Kidney (tissue), 14 donors: Measurements from ENCODE around the gene PXT1. TPM values are rescaled to one million over a fixed set of nuclear protein-coding genes. Genes with fewer than 3 reads are reported as not detected.

Source experiments
- DNase-seq, 5 donors: peaks; one replicate each; pipeline ENCODE4 v3.0.0-alpha.2; 2013 to 2020
- FAIRE-seq: peaks from 2 replicates; lab custom pipeline; 2012; peaks lifted over from hg19 to GRCh38; lab: Jason Lieb, UNC
- H3K27ac ChIP-seq, 2 donors: one replicate each; pipeline ENCODE4 v1.7.0; 2013; ENCODE audit warnings: low read depth in 2 of 2, low read length in 2 of 2, inconsistent platforms in 1 of 2
- H3K27me3 ChIP-seq: one replicate; pipeline ENCODE4 v1.7.1; 2013; ENCODE audit warnings: low read length, inconsistent platforms; ENCODE audit not compliant: control insufficient read depth, insufficient read depth
- H3K36me3 ChIP-seq, 3 donors: one replicate each; pipeline versions ENCODE4 v1.7.0 to v1.7.1; 2013; ENCODE audit warnings: low read length in 3 of 3, control low read depth in 1 of 3, inconsistent platforms in 1 of 3; ENCODE audit not compliant: insufficient read depth in 3 of 3, control insufficient read depth in 2 of 3
- H3K4me1 ChIP-seq, 3 donors: one replicate each; pipeline versions ENCODE4 v1.7.0 to v1.7.1; 2013; ENCODE audit warnings: low read length in 3 of 3, inconsistent platforms in 1 of 3, low read depth in 1 of 3; ENCODE audit not compliant: control insufficient read depth in 2 of 3, insufficient read depth in 2 of 3
- H3K4me3 ChIP-seq, 3 donors: one replicate each; pipeline versions ENCODE4 v1.7.0 to v1.8.1; 2013; ENCODE audit warnings: low read length in 3 of 3, control low read depth in 1 of 3, inconsistent platforms in 1 of 3
- H3K9ac ChIP-seq, 3 donors: one replicate each; pipeline versions ENCODE4 v1.7.0 to v1.7.1; 2013; ENCODE audit warnings: low read length in 3 of 3, control low read depth in 1 of 3, inconsistent platforms in 1 of 3
- H3K9me3 ChIP-seq, 3 donors: one replicate each; pipeline versions ENCODE4 v1.7.0 to v1.7.1; 2013; ENCODE audit warnings: low read length in 3 of 3, control low read depth in 1 of 3, inconsistent platforms in 1 of 3; ENCODE audit not compliant: control insufficient read depth in 2 of 3, insufficient read depth in 1 of 3
- intact Hi-C: fragments of 100-400 bp; cut with DNase I; formaldehyde crosslinking; loops from one replicate; pipeline ENCODE4 v1.11.1; 2022
- polyA plus RNA-seq: library from polyadenylated mRNA; stranded (reverse); fragments of 350-450 nt; fragmentation: Illumina TruSeq; extraction: RNeasy Lipid Tissue Mini Kit (QIAGEN cat#74804); gene quantifications from one replicate; pipeline ENCODE4 v1.2.3, GENCODE V29; 2014; ENCODE audit warnings: low read depth, low replicate concordance; ENCODE audit not compliant: insufficient read depth
- total RNA-seq: library from RNA; stranded (reverse); fragmentation: NEBNext Ultra II Directional; extraction: Animal tissue kit (Norgen Biotek cat#: 25700); gene quantifications from one replicate; pipeline ENCODE4 v1.2.1, GENCODE V29; 2021
- TF ChIP-seq, protein P1 (sequence below): IDR thresholded peaks from 3 replicates; pipeline ENCODE4 v1.5.1; 2012; ENCODE audit warnings: mild to moderate bottlenecking, moderate library complexity, borderline replicate concordance; ENCODE audit not compliant: insufficient read depth; ENCODE audit errors: extremely low read depth
- donor health status: control.
- donor health status: control.
- donor health status: control.
- donor health status: control.
- donor health status: control.
- donor health status: DM: yes; HTN: yes; CAD: no.
- donor health status: Normal renal cell carcinoma (clear cell type).

PXT1 gene
- total and polyA plus RNA-seq, 2 donors from 2014 or later: 0.13 TPM; not detected in 1

GRCh38 chr6:36479256-36479655 is 36.6 kb upstream of the PXT1 start:
- FAIRE-seq: no peak

DNA sequence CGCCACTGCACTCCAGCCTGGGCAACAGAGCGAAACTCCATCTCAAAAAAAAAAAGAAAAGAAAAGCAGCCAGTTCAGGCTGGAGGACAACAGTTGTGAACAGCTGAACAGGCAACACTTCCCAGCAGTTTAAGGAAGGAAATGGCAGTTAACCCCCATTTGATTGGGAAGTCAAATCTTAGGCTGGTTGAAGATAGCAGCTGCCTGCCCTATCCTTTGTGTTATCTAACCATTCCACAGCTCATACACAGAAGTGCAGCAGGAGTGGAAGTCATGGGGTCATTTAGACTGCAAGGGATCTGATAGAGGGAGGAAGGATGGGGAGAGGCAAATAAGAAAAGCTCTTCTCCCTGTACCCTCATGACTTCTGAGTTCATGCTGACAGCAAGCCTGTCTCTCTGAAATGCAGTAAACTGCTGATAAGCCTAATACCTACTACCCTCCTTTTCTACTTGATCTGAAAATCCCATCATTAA is 35.4 kb upstream of the PXT1 start:
- Histone ChIP-seq H3K4me1 (no peaks in the 10 kb centered on the region), H3K4me3 (no peak overlapping the region), H3K27me3 (no peaks in the 10 kb centered on the region), H3K27ac (no peak overlapping the region), H3K9ac (no peak overlapping the region), H3K9me3 (no peaks in the 10 kb centered on the region), H3K36me3 (peaks cover 3 to 19% (median 8%) of the 10 kb centered on the region in 3 donors)
- no peak for FAIRE-seq
- DNase-seq: no peak
- TF ChIP-seq, protein P1, sequence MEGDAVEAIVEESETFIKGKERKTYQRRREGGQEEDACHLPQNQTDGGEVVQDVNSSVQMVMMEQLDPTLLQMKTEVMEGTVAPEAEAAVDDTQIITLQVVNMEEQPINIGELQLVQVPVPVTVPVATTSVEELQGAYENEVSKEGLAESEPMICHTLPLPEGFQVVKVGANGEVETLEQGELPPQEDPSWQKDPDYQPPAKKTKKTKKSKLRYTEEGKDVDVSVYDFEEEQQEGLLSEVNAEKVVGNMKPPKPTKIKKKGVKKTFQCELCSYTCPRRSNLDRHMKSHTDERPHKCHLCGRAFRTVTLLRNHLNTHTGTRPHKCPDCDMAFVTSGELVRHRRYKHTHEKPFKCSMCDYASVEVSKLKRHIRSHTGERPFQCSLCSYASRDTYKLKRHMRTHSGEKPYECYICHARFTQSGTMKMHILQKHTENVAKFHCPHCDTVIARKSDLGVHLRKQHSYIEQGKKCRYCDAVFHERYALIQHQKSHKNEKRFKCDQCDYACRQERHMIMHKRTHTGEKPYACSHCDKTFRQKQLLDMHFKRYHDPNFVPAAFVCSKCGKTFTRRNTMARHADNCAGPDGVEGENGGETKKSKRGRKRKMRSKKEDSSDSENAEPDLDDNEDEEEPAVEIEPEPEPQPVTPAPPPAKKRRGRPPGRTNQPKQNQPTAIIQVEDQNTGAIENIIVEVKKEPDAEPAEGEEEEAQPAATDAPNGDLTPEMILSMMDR: no peak
- intact Hi-C loops: no loop called here

More at GRCh38 chr6:36479256-36479655, 36.6 kb upstream of the PXT1 start:
- no peak overlapping the region for H3K27ac ChIP-seq
- no peaks in the 10 kb centered on the region for H3K27me3 ChIP-seq
- no peaks in the 10 kb centered on the region for H3K4me1 ChIP-seq
- H3K4me3 ChIP-seq: no peak overlapping the region
- peaks cover 3 to 19% (median 8%) of the 10 kb centered on the region in 3 donors for H3K36me3 ChIP-seq
- intact Hi-C loops: no loop called here
- no peaks in the 10 kb centered on the region for H3K9me3 ChIP-seq
- DNase-seq: no peak
- TF ChIP-seq, protein P1: no peak
- H3K9ac ChIP-seq: no peak overlapping the region

GRCh38 chr6:36469946-36470345 is 27.3 kb upstream of the PXT1 start:
- intact Hi-C loops: no loop called here
- H3K27me3 ChIP-seq: no peaks in the 10 kb centered on the region
- H3K36me3 ChIP-seq: peaks cover 0 to 7% (median 7%) of the 10 kb centered on the region in 3 donors
- no peaks in the 10 kb centered on the region for H3K9me3 ChIP-seq
- no peak for FAIRE-seq
- TF ChIP-seq, protein P1: no peak
- H3K4me3 ChIP-seq: no peak overlapping the region
- no peaks in the 10 kb centered on the region for H3K4me1 ChIP-seq
- H3K9ac ChIP-seq: no peak overlapping the region
- DNase-seq: no peak
- no peak overlapping the region for H3K27ac ChIP-seq
